Type B pancreatic cell (in vitro differentiated cells): ENCODE data around the gene SULT6B1. TPM values are rescaled to one million over a fixed set of nuclear protein-coding genes. Genes with fewer than 3 reads are reported as not detected.

Source experiments
- DNase-seq: peaks from one replicate; pipeline ENCODE4 v3.0.0; 2021; ENCODE audit warnings: mixed read lengths; ENCODE audit not compliant: unreplicated experiment; ENCODE audit errors: extremely low spot score
- H3K27ac Mint-ChIP-seq: 2 replicates; pipeline ENCODE4 v1.8.0; 2021; ENCODE audit warnings: mild to moderate bottlenecking, mixed read lengths
- H3K27me3 Mint-ChIP-seq: 2 replicates; pipeline ENCODE4 v1.8.0; 2021; ENCODE audit warnings: mixed read lengths
- H3K36me3 Mint-ChIP-seq: 2 replicates; pipeline ENCODE4 v1.8.0; 2021; ENCODE audit warnings: mixed read lengths
- H3K4me1 Mint-ChIP-seq: one replicate; pipeline ENCODE4 v1.8.0; 2021; ENCODE audit warnings: mixed read lengths; ENCODE audit not compliant: unreplicated experiment
- H3K4me3 Mint-ChIP-seq: 2 replicates; pipeline ENCODE4 v1.8.0; 2021; ENCODE audit warnings: mild to moderate bottlenecking, mixed read lengths
- H3K9me3 Mint-ChIP-seq: 2 replicates; pipeline ENCODE4 v1.8.0; 2021; ENCODE audit warnings: mixed read lengths
- CTCF ChIP-seq: fragments of 200-600 bp; sonication (generic); conservative IDR thresholded peaks from 2 replicates; pipeline ENCODE4 v1.5.0; 2021; ENCODE audit warnings: antibody characterized with exemption, mild to moderate bottlenecking
- total RNA-seq: library from RNA; stranded (reverse); gene quantifications from 2 replicates; pipeline ENCODE4 v1.2.1, GENCODE V29; 2021; ENCODE audit warnings: low replicate concordance

The SULT6B1 gene
- total RNA-seq, 1 donor from 2014 or later = not detected

- Mint-ChIP-seq H3K4me1 (peaks cover 5% of the 10 kb centered on the region), H3K27me3 (peaks cover 3% of the 10 kb centered on the region), H3K27ac (no peak overlapping the region), H3K9me3 (no peaks in the 10 kb centered on the region), H3K36me3 (no peaks in the 10 kb centered on the region), H3K4me3 (no peak overlapping the region)
- no peak for TF ChIP-seq CTCF
- DNase-seq = no peak
Measured at GRCh38 chr2:37191747-37192146, 3.3 kb upstream of the SULT6B1 start.

GRCh38 chr2:37191253-37191652 is 2.8 kb upstream of the SULT6B1 start:
- no peak overlapping the region for H3K27ac Mint-ChIP-seq

GRCh38 chr2:37190290-37190689 is 1.8 kb upstream of the SULT6B1 start:
- TF ChIP-seq CTCF = no peak
- no peak overlapping the region for H3K27ac Mint-ChIP-seq
- H3K9me3 Mint-ChIP-seq = no peaks in the 10 kb centered on the region
- DNase-seq = no peak
- peaks cover 5% of the 10 kb centered on the region for H3K4me1 Mint-ChIP-seq
- no peaks in the 10 kb centered on the region for H3K36me3 Mint-ChIP-seq
- peaks cover 5% of the 10 kb centered on the region for H3K27me3 Mint-ChIP-seq
- no peak overlapping the region for H3K4me3 Mint-ChIP-seq

More at GRCh38 chr2:37191253-37191652, 2.8 kb upstream of the SULT6B1 start:
- no peaks in the 10 kb centered on the region for H3K9me3 Mint-ChIP-seq
- peaks cover 5% of the 10 kb centered on the region for H3K4me1 Mint-ChIP-seq
- peaks cover 3% of the 10 kb centered on the region for H3K27me3 Mint-ChIP-seq
- DNase-seq = no peak
- H3K36me3 Mint-ChIP-seq = no peaks in the 10 kb centered on the region
- H3K4me3 Mint-ChIP-seq = no peak overlapping the region
- TF ChIP-seq CTCF = no peak

GRCh38 chr2:37189452-37190153 is 1.1 kb upstream of the SULT6B1 start:
- peaks cover 5% of the 10 kb centered on the region for H3K4me1 Mint-ChIP-seq
- DNase-seq = no peak
- H3K27ac Mint-ChIP-seq = no peak overlapping the region
- H3K9me3 Mint-ChIP-seq = no peaks in the 10 kb centered on the region
- peaks cover 5% of the 10 kb centered on the region for H3K27me3 Mint-ChIP-seq
- H3K4me3 Mint-ChIP-seq = no peak overlapping the region
- no peaks in the 10 kb centered on the region for H3K36me3 Mint-ChIP-seq
- no peak for TF ChIP-seq CTCF

GRCh38 chr2:37181726-37182684 is 6.5 kb downstream of the SULT6B1 start:
- Mint-ChIP-seq H3K27ac (no peak overlapping the region), H3K27me3 (peaks cover 5% of the 10 kb centered on the region), H3K36me3 (no peaks in the 10 kb centered on the region), H3K4me1 (no peaks in the 10 kb centered on the region), H3K4me3 (no peak overlapping the region), H3K9me3 (no peaks in the 10 kb centered on the region)
- no peak for DNase-seq
- TF ChIP-seq CTCF = no peak
